DOHH2 (cell line): ENCODE measurements around the gene RCHY1.

Experiments used
- H3F3A ChIP-seq: fragments of 200-600 bp; sonication (generic), shearing (Covaris generic); 2 replicates; pipeline ENCODE4 v1.6.0; 2016; ENCODE audit warnings: antibody characterized with exemption, mild to moderate bottlenecking; ENCODE audit not compliant: control insufficient read depth, insufficient read depth
- H3K27ac ChIP-seq: fragments of 200-600 bp; sonication (generic); 2 replicates; pipeline ENCODE4 v1.5.1; 2014; ENCODE audit warnings: low read depth, mild to moderate bottlenecking, low read length, moderate library complexity
- H3K27me3 ChIP-seq: fragments of 200-600 bp; sonication (generic); 2 replicates; pipeline ENCODE4 v1.6.1; 2014; ENCODE audit warnings: mild to moderate bottlenecking, low read length, mixed read lengths; ENCODE audit not compliant: control insufficient read depth
- H3K36me3 ChIP-seq: fragments of 200-600 bp; sonication (generic); 2 replicates; pipeline ENCODE4 v1.6.1; 2014; ENCODE audit warnings: mild to moderate bottlenecking, low read length, moderate library complexity, mixed read lengths; ENCODE audit not compliant: control insufficient read depth
- H3K4me1 ChIP-seq: fragments of 200-600 bp; sonication (generic); 2 replicates; pipeline ENCODE4 v1.6.1; 2014; ENCODE audit warnings: mild to moderate bottlenecking, low read length, mixed read lengths; ENCODE audit not compliant: control insufficient read depth
- H3K4me2 ChIP-seq: fragments of 200-600 bp; sonication (generic); 2 replicates; pipeline ENCODE4 v1.6.0; 2014; ENCODE audit warnings: mild to moderate bottlenecking, low read length, moderate library complexity
- H3K4me3 ChIP-seq: fragments of 200-600 bp; sonication (generic); 2 replicates; pipeline ENCODE4 v1.5.1; 2014; ENCODE audit warnings: mild to moderate bottlenecking, low read length, mixed read lengths
- H3K79me2 ChIP-seq: fragments of 200-600 bp; sonication (generic); 2 replicates; pipeline ENCODE4 v1.6.1; 2014; ENCODE audit warnings: mild to moderate bottlenecking, low read length, mixed read lengths; ENCODE audit not compliant: control insufficient read depth
- H3K9me2 ChIP-seq: fragments of 200-600 bp; sonication (generic); replicated peaks from 2 replicates; pipeline ENCODE4 v1.6.1; 2014; ENCODE audit warnings: mild to moderate bottlenecking, low read length, mixed read lengths; ENCODE audit not compliant: control insufficient read depth
- H3K9me3 ChIP-seq: fragments of 200-600 bp; sonication (generic); 2 replicates; pipeline ENCODE4 v1.6.1; 2014; ENCODE audit warnings: antibody characterized with exemption, low read length, mixed read lengths; ENCODE audit not compliant: control insufficient read depth, insufficient read depth
- H4K20me1 ChIP-seq: fragments of 200-600 bp; sonication (generic); 2 replicates; pipeline ENCODE4 v1.6.0; 2014; ENCODE audit warnings: low read depth, mild to moderate bottlenecking, antibody characterized with exemption, low read length, moderate library complexity; ENCODE audit not compliant: control insufficient read depth, insufficient read depth
- EZH2phosphoT487 ChIP-seq: fragments of 200-600 bp; sonication (generic); IDR thresholded peaks from 2 replicates; pipeline ENCODE4 v1.6.1; 2017; ENCODE audit warnings: borderline replicate concordance, mild to moderate bottlenecking, antibody characterized with exemption, low read length, moderate library complexity, mixed read lengths
- TF ChIP-seq, protein P1 (sequence below): fragments of 200-600 bp; sonication (generic); IDR thresholded peaks from one replicate; pipeline ENCODE4 v1.5.1; 2014; ENCODE audit warnings: antibody characterized with exemption, mild to moderate bottlenecking, low read depth, low read length; ENCODE audit not compliant: poor library complexity, severe bottlenecking

Gene RCHY1

DNA sequence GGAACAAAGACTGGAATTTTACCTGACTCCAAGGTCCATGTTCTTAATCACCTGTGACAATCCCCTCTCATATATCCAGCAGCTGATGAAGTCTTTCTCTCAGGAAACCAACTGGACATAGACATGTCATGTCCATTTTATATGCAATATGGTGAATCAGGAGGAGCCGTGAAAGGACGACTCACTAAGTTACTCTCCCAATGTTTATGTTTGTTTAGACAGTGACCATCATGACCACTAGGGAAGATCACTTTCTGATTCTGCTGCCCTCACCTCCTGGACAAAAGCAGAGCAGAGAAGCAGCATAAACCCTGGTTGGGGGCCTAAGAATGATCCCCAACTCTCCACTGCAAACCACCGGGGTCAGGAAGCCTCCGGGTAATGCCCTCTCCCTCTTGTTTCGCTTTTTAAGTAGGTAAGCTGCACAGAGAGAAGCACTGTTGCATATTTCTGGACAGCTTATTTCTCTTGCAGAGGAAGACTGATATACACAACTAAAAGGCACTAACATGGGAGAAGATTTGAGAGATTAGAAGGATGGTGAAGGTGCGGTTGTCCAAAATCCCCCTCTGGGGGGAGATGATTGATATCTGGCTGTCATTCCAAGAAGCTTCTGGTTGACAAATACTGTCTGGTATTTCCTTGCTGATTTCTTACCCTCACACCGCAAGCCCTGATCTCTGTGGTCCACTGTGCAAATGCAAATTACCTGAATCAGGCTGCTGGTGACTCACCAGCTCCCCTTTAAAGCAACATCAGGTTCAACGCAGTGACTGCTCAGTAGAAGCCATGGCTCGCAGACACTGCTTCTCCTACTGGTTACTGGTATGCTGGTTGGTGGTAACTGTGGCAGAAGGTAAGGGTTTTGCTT, 41.3 kb upstream of the RCHY1 start, which contains the start of gene ODAPH:
Gene ODAPH (plus strand): TSS at position 773 of the 871 bp plus-strand sequence. CDS start 17 bp downstream, at position 790.
- H3K9me3 ChIP-seq, result no peaks in the 10 kb centered on the region
- no peaks in the 10 kb centered on the region for H3K9me2 ChIP-seq
- no peaks in the 10 kb centered on the region for H3F3A ChIP-seq
- no peaks in the 10 kb centered on the region for H3K36me3 ChIP-seq
- no peak within 1 kb of the TSS for H3K27ac ChIP-seq
- no peaks in the 10 kb centered on the region for H4K20me1 ChIP-seq
- no peaks in the 10 kb centered on the region for H3K79me2 ChIP-seq
- no peak for TF ChIP-seq EZH2phosphoT487
- TF ChIP-seq, protein P1, sequence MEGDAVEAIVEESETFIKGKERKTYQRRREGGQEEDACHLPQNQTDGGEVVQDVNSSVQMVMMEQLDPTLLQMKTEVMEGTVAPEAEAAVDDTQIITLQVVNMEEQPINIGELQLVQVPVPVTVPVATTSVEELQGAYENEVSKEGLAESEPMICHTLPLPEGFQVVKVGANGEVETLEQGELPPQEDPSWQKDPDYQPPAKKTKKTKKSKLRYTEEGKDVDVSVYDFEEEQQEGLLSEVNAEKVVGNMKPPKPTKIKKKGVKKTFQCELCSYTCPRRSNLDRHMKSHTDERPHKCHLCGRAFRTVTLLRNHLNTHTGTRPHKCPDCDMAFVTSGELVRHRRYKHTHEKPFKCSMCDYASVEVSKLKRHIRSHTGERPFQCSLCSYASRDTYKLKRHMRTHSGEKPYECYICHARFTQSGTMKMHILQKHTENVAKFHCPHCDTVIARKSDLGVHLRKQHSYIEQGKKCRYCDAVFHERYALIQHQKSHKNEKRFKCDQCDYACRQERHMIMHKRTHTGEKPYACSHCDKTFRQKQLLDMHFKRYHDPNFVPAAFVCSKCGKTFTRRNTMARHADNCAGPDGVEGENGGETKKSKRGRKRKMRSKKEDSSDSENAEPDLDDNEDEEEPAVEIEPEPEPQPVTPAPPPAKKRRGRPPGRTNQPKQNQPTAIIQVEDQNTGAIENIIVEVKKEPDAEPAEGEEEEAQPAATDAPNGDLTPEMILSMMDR, result no peak
- H3K4me1 ChIP-seq, result peaks cover 16% of the 10 kb centered on the region
- peaks cover 22% of the 10 kb centered on the region for H3K27me3 ChIP-seq
- no peak within 1 kb of the TSS for H3K4me3 ChIP-seq
- no peak within 1 kb of the TSS for H3K4me2 ChIP-seq

DNA sequence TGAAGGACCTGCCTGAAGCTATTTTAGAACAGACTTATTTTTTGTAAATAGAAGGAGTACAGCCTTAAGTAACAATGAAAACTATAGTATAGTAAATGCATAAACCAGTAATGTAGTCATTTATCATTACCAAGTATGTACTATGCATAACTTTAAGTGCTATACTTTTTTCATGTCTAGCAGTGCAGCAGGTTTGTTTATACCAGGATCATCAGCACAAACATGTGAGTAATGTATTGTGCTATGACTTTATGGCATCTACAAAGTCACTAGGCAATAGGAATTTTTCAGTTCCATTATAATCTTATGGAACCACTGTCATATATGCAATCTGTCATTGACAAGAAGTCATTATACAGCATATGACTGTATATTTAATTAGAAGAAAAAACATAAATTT, 38.2 kb upstream of the RCHY1 start:
- peaks cover 9% of the 10 kb centered on the region for H3K4me1 ChIP-seq
- no peaks in the 10 kb centered on the region for H3K79me2 ChIP-seq
- peaks cover 12% of the 10 kb centered on the region for H3K27me3 ChIP-seq
- no peak overlapping the region for H3K4me2 ChIP-seq
- H3K4me3 ChIP-seq, result no peak overlapping the region
- H3K27ac ChIP-seq, result no peak overlapping the region
- H3K9me3 ChIP-seq, result no peaks in the 10 kb centered on the region
- no peaks in the 10 kb centered on the region for H3F3A ChIP-seq
- no peak for TF ChIP-seq EZH2phosphoT487
- TF ChIP-seq, protein P1, result no peak
- H3K9me2 ChIP-seq, result no peaks in the 10 kb centered on the region
- no peaks in the 10 kb centered on the region for H3K36me3 ChIP-seq
- H4K20me1 ChIP-seq, result no peaks in the 10 kb centered on the region

- Histone ChIP-seq H3K27me3 (no peaks in the 10 kb centered on the region), H3K79me2 (no peaks in the 10 kb centered on the region), H3K4me3 (no peak overlapping the region), H3K27ac (no peak overlapping the region), H3K4me2 (no peak overlapping the region), H3K9me3 (no peaks in the 10 kb centered on the region), H4K20me1 (no peaks in the 10 kb centered on the region), H3K9me2 (no peaks in the 10 kb centered on the region), H3F3A (no peaks in the 10 kb centered on the region), H3K36me3 (no peaks in the 10 kb centered on the region), H3K4me1 (no peaks in the 10 kb centered on the region)
- TF ChIP-seq, protein P1, result no peak
- TF ChIP-seq EZH2phosphoT487, result no peak
These were observed 34.8 kb upstream of the RCHY1 start for GRCh38 chr4:75549019-75549418.
